Measurements from ENCODE around the gene RFC2. TPM values are rescaled to one million over a fixed set of nuclear protein-coding genes. Genes with fewer than 3 reads are reported as not detected.
"Not testable (repeated sequence)": the region's sequence is repeated elsewhere in the genome, so short reads cannot be mapped to it uniquely, and the experiment has no call there.

The RFC2 gene
- total RNA-seq, 2 experiments from 2014 or later = 95.4 to 97.0 TPM

DNA sequence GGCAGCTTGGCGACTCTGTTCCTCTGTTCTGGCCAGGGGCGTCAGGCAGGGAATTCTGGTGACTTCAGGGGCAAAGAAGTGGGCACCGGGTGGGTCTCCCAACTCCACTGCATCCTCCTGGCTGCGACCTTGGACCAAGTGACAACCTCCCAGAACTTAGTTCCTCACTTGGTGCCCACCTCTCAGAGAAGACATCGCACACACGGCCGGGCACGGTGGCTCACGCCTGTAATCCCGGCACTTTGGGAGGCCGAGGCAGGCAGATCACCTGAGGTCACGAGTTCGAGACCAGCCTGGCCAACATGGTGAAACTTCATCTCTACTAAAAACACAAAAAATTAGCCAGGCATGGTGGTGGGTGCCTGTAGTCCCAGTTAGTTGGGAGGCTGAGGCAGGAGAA, 29.3 kb downstream of the RFC2 start:
- POLR2A ChIA-PET, CTCF ChIA-PET: not testable (repeated sequence)

DNA sequence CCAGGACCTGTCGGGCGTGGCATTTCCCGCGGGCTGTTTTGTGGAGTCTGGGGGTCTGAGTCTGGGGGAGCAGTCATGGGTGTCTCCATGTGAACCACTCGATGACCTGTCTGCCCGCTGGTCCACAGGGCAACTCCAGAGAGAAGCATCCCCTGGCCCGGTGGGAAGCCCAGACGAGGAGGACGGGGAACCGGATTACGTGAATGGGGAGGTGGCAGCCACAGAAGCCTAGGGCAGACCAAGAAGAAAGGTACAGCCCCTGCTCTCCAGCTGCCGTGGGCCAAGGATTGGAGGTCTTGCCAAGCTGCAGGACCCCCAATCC, 29.7 kb downstream of the RFC2 start:
- ChIA-PET POLR2A (no interaction called here), CTCF (no interaction called here)

DNA sequence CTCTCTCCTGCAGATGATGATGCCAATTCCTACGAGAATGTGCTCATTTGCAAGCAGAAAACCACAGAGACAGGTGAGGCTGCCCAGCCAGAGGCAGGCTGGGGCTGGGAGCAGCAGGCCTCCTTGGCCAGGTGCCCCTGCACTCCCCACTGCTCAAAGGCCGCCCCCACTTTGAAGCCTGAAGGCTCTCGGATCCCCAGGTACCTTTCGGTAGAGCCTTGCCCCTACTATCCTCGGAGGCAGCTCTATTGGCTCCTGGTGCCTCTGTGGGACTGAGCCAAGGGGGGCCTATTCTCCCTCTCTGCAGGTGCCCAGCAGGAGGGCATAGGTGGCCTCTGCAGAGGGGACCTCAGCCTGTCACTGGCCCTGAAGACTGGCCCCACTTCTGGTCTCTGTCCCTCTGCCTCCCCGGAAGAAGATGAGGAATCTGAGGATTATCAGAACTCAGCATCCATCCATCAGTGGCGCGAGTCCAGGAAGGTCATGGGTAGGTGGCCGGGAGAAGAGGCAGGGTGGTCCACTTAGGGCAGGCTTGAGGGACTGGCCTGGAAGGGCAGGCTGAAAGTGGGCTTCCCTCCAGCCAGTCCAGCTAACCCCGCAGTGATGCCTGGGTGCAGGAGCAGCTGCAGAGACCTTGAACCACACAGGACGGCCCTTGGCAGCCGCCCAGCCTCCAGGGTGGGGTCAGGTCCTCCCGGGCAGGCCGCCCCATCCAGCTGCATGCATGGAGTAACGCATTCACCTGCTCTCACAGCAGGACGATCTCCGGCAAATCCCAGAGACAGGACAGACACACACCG, 30.3 kb downstream of the RFC2 start:
- ChIA-PET POLR2A (interaction anchor here (0.5 kb wide), 1 partner anchor 28 kb away, joined by 8 read pairs; no protein-coding TSS in a partner anchor), CTCF (interaction anchor here (0.7 to 2.0 kb wide), 2 partner anchors 17 to 156 kb away, joined by 3 to 7 read pairs; no protein-coding TSS in a partner anchor)

DNA sequence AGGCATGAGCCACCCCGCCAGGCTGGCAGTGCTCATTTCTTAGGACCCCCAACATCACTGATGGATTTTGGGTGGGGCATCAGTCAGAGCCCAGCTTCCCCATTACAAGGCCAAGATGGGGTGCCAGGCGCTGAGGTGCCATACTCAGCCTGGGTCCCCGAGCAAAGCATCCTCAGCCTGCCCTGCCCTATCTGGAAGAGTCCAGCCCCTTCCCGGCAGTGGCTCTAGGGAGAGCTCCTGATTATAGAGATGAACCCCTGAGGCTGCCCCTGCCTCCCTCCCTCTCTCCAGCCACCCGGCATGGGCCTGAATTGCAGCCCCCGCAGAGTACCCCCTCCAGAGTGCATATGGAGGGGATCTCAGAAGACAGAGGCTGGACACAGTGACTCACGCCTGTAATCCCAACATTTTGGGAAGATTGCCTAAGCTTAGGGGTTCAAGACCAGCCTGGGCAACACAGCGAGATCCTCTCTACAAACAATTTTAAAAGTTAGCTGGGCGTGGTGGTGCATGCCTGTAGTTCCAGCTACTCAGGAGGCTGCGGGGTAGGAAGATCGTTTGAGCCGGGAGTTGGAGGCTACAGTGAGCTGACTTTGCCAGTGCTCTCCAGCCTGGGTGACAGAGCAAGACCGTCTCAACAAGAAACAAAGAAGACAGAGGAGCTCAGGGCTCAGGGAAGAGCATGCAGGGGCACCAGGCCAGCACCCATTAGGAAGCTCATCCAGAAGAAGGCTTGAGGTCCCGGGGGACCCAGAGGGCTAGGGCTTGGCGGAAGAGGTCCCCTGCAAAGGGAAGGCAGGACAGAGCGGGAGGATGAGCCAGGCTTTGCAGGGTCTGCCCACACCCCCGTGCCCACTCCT, 31.1 kb downstream of the RFC2 start:
- POLR2A ChIA-PET = interaction anchor here (0.5 kb wide), 1 partner anchor 29 kb away, joined by 8 read pairs; no protein-coding TSS in a partner anchor
- CTCF ChIA-PET = interaction anchor here (0.7 to 2.0 kb wide), 3 partner anchors 16 to 178 kb away, joined by 3 to 7 read pairs (median 3); no protein-coding TSS in a partner anchor

DNA sequence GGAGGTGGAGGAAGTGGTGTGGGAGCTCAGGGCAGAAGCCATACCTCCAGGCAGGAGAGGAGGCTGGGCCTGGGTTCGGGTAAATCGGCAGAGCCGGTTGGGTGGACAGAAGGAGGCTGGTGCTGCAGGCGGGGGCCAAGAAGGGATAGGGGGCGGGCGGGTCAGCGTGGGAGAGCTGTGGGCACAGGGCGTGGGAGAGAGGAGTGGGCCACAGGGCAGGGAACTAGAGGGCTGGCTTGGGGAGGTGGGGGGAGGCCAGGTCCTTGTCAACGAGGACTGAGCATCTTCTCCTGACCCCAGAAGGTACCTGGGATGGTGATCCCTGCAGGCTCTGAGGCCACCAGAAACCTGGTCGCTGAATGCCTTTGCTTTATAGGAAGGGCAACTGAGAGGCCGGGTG, 32.5 kb downstream of the RFC2 start:
- ChIA-PET POLR2A (no interaction called here), CTCF (interaction anchor here (1.2 kb wide), 1 partner anchor 179 kb away, joined by 3 read pairs; no protein-coding TSS in a partner anchor)

DNA sequence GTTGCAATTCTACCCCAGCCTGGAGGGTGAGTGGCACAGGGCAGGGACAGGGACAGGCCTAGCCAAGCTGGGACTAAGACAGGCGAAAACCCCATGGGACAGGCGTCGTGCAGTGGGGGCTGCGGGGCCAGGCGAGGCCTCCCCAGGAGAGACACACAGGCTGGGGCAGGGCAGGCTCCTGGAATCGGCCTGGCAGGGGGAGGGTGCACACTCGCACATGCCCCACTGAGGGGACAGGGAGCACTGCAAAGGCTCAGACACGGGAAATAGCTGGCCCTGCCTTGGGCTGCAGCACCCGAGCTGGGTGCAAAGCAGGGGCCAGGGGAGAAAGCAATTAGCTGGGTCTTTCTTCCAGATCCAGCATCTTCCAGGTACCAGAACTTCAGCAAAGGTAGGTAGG, 34.0 kb downstream of the RFC2 start:
- ChIA-PET CTCF (interaction anchor here (0.5 to 2.4 kb wide), 3 partner anchors 14 to 180 kb away, joined by 3 to 10 read pairs (median 4); no protein-coding TSS in a partner anchor), POLR2A (no interaction called here)

DNA sequence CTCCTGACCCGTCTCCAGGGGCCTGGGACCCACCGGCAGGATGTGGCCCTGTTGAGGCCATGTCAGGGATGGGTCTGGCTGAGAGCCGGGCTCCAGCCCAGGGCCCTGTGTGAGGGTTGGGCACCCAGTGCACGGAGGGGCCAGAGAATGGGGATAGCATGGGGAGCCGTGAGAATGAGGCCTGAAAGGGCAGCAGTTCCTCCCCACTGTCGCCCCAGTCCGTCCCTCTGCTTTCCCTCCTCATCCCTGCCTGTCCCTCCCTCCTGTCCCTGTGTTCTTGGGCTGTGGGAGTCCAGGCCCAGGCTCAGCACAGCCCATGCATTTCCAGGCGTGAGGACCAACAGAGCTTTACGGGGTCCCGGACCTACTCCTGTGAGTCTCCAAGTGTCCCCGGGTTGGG, 34.8 kb downstream of the RFC2 start:
- CTCF ChIA-PET = interaction anchor here (0.5 to 2.4 kb wide), 3 partner anchors 13 to 181 kb away, joined by 3 to 10 read pairs (median 4); no protein-coding TSS in a partner anchor
- POLR2A ChIA-PET = no interaction called here

DNA sequence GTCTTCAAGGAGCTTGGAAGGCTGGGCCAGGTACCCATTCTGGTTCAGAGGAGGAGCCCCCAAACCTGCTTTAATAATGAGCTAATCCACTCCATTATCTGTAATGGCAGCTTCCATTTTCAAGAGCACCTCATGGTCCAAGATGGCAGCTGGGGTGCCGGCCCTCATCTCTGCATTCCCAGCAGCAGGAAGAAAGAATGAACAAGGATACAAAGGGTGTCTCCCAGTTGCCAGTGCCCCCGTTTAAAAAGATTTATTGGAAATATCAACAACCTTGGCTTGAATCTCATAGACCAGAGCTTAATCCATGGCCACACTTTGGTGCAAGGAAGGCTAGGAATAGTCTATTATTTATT, 35.9 kb downstream of the RFC2 start:
- CTCF ChIA-PET = interaction anchor here (0.5 to 2.4 kb wide), 2 partner anchors 12 to 596 kb away, joined by 3 to 10 read pairs; no protein-coding TSS in a partner anchor
- POLR2A ChIA-PET = no interaction called here

DNA sequence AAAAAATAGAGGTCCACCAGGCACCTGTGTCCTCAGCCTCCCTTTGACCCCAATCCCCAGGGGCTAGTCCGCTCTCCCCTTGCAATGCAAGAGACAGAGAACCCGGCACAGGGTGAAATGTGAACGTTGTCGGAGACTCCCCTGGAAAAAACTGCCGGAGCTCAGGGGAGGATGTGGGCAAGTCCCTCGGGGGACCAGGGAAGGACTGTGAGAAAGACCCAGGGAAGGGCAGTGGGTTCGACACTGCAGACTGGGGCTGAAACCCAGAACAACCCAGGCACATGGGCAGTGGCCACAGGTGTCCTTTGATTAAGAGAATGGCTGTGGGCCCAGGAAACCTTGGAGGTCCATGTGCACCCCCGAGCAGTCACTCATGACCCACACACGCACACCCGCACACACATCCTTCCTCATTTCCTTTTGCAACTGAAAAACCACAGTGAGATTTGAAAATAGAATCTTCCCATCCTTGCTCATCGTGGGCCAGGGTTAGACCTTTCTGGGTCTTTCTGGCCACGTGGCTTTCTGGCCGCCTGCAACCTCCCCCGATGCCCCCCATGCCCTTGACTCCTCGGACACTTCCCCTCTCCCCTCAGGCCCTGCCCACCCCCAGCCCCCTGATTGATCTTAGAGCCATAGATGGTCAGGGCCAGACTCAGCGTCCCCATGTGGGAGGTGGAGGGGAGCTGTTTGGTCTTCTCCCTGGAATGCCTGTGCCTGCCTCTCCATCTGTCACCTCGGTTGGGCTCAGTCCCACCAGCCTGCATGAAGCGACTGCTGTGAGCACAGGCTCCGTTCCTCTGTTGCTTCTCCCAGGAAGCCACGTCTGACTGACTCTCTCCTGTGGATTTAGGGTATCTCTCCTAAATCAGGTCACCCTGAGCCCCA, 36.5 kb downstream of the RFC2 start:
- POLR2A ChIA-PET = no interaction called here

DNA sequence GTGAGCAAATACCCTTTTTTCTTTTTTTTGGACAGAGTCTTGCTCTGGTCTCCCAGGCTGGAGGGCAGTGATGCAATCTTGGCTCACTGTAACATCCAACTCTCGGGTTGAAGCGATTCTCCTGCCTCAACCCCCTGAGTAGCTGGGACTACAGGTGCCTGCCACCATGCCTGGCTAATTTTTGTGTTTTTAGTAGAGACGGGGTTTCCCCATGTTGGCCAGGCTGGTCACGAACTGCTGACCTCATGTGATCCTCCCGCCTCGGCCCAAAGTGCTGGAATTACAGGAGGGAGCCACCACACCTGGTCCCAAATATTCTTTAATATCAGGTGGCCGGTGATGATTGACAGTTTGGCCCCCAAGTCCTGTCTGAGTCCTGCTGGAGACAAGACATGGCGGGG, 37.8 kb downstream of the RFC2 start:
- ChIA-PET CTCF (no interaction called here), POLR2A (no interaction called here)

More for the DNA sequence above, 36.5 kb downstream of the RFC2 start:
- CTCF ChIA-PET = interaction anchor here (0.5 to 2.4 kb wide), 3 partner anchors 11 to 596 kb away, joined by 3 to 10 read pairs (median 4); no protein-coding TSS in a partner anchor

DNA sequence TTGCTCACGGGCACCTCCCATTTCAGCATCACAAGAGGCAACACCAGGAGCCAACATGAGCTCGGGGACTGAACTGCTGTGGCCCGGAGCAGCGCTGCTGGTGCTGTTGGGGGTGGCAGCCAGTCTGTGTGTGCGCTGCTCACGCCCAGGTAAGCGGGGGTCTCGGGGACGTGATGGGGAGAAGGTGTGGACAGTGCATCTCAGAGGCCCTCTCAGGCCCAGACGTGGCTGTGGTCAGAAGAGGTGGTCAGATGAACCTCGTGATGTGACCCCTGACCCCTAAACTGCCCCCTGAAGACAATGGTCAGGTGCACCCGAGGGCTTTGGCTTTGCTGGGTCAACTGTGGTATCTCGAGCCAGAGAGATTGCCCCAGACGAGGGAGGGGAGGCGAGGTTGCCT, 38.3 kb downstream of the RFC2 start:
- CTCF ChIA-PET = no interaction called here
- POLR2A ChIA-PET = no interaction called here

DNA sequence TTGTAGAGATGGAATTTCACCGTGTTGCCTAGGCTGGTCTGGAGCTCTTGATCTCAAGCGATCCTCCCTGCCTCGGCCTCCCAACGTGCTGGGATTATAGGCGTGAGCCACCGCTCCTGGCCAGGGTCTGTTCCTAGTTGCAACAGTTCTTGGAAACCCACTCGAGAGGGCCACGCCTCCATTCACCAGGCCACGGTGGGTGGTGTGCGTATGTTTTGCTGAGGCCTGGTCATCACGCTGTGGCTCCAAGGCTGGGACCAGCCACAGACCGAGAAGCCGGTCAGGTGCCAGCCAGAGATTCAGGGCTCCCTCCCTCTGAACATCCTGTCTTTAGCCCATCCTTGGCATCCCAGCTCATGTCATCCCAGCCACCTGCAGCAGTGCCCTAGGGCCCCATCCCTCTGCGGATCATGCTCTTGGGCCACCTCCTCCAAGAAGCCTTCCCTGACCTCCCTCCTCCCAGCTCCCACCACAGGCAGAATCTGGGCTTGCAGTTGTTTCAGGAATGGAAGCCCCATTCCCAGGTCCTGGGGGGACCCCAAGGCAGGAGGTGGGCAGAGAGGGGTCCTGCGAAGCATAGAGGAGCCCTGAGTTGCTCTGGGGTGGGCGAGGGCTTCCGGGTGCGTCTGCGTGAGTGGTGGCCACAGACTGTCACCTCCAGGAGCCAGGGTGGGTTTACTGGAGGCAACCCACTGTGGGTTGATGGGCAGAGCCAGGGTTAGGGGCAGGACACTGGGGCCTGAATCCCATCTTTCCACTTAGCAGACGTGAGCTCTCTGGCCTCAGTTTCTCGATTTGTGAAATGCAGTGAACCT, 39.2 kb downstream of the RFC2 start:
- ChIA-PET POLR2A (no interaction called here), CTCF (interaction anchor here (1.4 kb wide), 1 partner anchor 9 kb away, joined by 6 read pairs; no protein-coding TSS in a partner anchor)

DNA sequence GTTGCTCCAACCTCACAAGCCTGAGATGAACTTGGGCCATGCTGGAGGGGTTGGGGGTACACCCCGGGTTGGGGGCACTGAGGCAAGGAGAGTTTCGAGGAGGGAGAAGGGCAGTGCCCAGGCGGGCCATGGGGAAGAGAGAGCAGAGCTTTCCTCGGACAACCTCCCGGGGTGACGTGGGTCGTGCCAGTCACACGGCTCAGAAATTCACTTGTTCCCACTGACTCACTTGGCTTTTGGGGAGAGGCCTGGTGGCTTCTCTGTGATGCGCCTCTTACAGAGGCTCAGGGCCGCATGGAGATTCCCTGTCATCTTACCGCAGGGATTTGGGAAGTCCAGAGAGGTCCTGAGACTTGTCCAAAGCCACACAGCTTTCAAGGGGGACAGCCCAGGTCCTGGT, 41.5 kb downstream of the RFC2 start:
- CTCF ChIA-PET = no interaction called here
- POLR2A ChIA-PET = no interaction called here

DNA sequence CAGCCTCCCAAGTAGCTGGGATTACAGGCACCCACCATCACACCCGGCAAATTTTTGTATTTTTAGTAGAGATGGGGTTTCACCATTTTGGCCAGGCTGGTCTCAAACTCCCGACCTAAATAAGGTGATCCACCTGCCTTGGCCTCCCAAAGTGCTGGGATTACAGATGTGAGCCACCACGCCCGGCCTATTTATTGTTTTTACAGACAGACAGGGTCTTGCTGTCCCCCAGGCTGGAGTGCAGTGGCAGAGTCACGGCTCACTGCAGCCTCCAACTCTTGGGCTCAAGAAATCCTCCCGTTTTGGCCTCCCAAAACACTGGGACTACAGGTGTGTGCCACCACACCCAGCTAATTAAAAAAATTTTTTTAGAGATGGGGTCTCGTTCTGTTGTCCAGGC, 46.0 kb downstream of the RFC2 start:
- POLR2A ChIA-PET = not testable (repeated sequence)
- CTCF ChIA-PET = interaction anchor here (5.6 kb wide), 1 partner anchor 194 kb away, joined by 74 read pairs; no protein-coding TSS in a partner anchor

DNA sequence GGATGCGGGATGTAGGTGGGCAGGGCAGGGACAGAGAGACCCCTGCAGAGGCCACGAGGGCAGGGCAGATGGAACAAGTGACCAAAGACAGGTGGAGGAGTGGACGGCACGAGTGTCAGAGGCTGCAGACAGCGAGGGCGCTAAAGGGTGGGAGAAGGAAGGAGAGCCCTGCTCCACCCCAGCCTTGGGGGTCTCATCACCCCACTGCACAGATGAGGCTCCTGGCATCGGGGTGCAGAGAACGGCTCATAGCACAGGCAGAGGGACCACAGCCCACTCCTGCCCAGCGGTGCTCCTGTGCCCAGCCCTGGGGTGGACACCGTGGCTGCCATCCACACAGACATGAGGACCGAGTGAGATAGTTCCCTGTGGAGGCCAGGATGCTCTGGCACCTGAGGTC, 46.6 kb downstream of the RFC2 start:
- CTCF ChIA-PET = interaction anchor here (0.6 to 5.6 kb wide), 15 partner anchors 10 to 360 kb away, joined by 3 to 74 read pairs (median 5); no protein-coding TSS in a partner anchor
- POLR2A ChIA-PET = no interaction called here

DNA sequence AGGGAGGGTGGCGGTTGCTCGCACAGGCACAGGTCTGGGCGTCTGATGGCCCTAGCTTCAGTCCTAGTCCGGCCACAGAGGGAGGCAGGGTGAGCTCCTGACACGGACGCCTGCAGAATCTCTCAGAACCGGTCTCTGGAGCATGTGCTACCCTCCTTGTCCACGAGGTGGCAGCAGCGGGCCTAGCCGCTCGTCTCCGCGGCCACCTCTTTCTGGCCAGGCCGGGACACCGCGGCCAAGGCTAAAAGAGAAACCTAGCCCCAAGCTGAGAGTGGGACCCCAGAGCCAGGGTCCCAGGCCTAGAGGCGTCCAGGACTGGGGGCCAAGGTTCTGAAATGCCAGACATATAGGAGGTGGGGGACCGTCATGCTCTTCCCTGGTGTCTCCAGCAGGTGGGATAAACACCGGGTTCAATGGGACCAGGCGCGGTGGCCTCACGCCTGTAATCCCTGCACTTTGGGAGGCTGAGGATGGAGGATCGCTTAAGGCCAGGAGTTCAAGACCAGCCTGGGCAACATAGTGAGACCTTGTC, 47.5 kb downstream of the RFC2 start:
- POLR2A ChIA-PET = no interaction called here
- CTCF ChIA-PET = interaction anchor here (0.6 to 5.6 kb wide), 38 partner anchors 8 to 900 kb away, joined by 3 to 74 read pairs (median 4); partner anchors contain the start of gene LIMK1

DNA sequence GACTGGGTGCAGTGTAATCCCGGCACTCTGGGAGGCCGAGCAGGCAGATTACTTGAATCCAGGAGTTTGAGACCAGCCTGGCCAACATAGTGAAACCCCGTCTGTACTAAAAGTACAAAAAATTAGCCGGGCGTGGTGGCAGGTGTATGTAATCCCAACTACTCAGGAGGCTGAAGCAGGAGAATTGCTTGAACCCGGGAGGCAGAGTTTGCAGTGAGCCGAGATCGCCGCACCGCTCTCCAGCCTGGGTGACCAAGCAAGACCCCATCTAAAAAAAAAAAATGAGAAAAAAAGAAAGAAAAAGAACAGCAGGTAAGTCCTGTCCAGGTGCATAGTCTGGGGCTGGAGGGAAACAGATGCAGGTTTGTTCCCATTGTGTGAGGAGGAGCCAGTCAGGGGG, 48.1 kb downstream of the RFC2 start:
- POLR2A ChIA-PET = not testable (repeated sequence)
- CTCF ChIA-PET = interaction anchor here (0.6 to 5.6 kb wide), 33 partner anchors 9 to 214 kb away, joined by 3 to 74 read pairs (median 4); partner anchors contain the start of gene LIMK1

Measured in activated CD8-positive, alpha-beta memory T cell treated with anti-CD3 and anti-CD28 coated beads for 36 hours (primary cell).